ENCODE data around the gene MIR17HG.

DNA sequence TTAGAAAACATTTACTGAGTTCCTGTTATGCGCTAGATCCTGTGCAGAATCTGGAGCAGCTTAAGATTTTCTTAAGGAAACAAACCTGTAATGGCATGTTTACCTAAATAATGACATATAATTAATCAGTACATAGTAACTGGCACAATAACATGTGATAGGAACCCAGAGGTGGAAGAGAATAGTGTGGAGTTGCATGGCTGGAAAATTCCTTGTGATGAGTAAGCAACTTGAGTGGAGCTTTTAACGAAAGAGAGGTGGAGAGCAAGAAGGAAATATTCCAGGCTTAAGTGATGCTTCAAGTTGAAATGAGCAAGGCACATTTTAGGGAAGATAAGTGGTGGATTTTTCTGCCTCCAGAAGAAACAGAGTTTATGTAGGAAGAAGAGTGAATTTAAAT, 41.7 kb downstream of the MIR17HG start:
- no peak for TF ChIP-seq CTCF (IDR thresholded peaks at IDR 0.05; ENCODE audit: low read length)
- TF ChIP-seq EZH2 (IDR thresholded peaks at IDR 0.05; ENCODE audit: borderline replicate concordance, low read length), result no peak

All from OCI-LY1 (cell line).